ENCODE measurements around the gene SLC6A13.

SLC6A13 gene

GRCh38 chr12:229441-230191 is 33.0 kb downstream of the SLC6A13 start:
- Histone ChIP-seq H3K27me3 (replicated peaks) (peaks cover 28% of the 10 kb centered on the region), H3K27ac (no peak overlapping the region), H3K36me3 (replicated peaks) (no peaks in the 10 kb centered on the region), H3K4me3 (ENCODE audit: low read depth, low read length) (no peak overlapping the region)
- no peak for TF ChIP-seq CTCF (IDR thresholded peaks at IDR 0.05; ENCODE audit: low read depth, low read length, missing control alignments)
- no peak for DNase-seq
- in situ Hi-C loops (cut with HindIII; ENCODE audit: low pct_ligation_motif_present, low sequenced_read_pairs): no loop called here

- in situ Hi-C loops (cut with HindIII; ENCODE audit: low pct_ligation_motif_present, low sequenced_read_pairs): no loop called here
- Histone ChIP-seq H3K36me3 (replicated peaks) (no peaks in the 10 kb centered on the region), H3K4me3 (ENCODE audit: low read depth, low read length) (no peak overlapping the region), H3K27ac (no peak overlapping the region), H3K27me3 (replicated peaks) (peaks cover 28% of the 10 kb centered on the region)
- DNase-seq: no peak
- TF ChIP-seq CTCF (IDR thresholded peaks at IDR 0.05; ENCODE audit: low read depth, low read length, missing control alignments): no peak
Measured at GRCh38 chr12:228846-229200, 33.8 kb downstream of the SLC6A13 start.

GRCh38 chr12:227923-228845 is 34.5 kb downstream of the SLC6A13 start:
- no peak for DNase-seq
- no peaks in the 10 kb centered on the region for H3K36me3 ChIP-seq (replicated peaks)
- no peak overlapping the region for H3K4me3 ChIP-seq (ENCODE audit: low read depth, low read length)
- peaks cover 28% of the 10 kb centered on the region for H3K27me3 ChIP-seq (replicated peaks)
- TF ChIP-seq CTCF (IDR thresholded peaks at IDR 0.05; ENCODE audit: low read depth, low read length, missing control alignments): no peak
- no peak overlapping the region for H3K27ac ChIP-seq
- in situ Hi-C loops (cut with HindIII; ENCODE audit: low pct_ligation_motif_present, low sequenced_read_pairs): no loop called here

GRCh38 chr12:227286-227915 is 35.2 kb downstream of the SLC6A13 start:
- Histone ChIP-seq H3K27me3 (replicated peaks) (peaks cover 29% of the 10 kb centered on the region), H3K27ac (no peak overlapping the region), H3K4me3 (ENCODE audit: low read depth, low read length) (no peak overlapping the region), H3K36me3 (replicated peaks) (no peaks in the 10 kb centered on the region)
- in situ Hi-C loops (cut with HindIII; ENCODE audit: low pct_ligation_motif_present, low sequenced_read_pairs): no loop called here
- TF ChIP-seq CTCF (IDR thresholded peaks at IDR 0.05; ENCODE audit: low read depth, low read length, missing control alignments): no peak
- DNase-seq: no peak

- no peak for TF ChIP-seq CTCF (IDR thresholded peaks at IDR 0.05; ENCODE audit: low read depth, low read length, missing control alignments)
- no peak overlapping the region for H3K4me3 ChIP-seq (ENCODE audit: low read depth, low read length)
- DNase-seq: no peak
- peaks cover 31% of the 10 kb centered on the region for H3K27me3 ChIP-seq (replicated peaks)
- H3K36me3 ChIP-seq (replicated peaks): no peaks in the 10 kb centered on the region
- H3K27ac ChIP-seq: no peak overlapping the region
- in situ Hi-C loops (cut with HindIII; ENCODE audit: low pct_ligation_motif_present, low sequenced_read_pairs): no loop called here
Measured at GRCh38 chr12:226401-226800, 36.2 kb downstream of the SLC6A13 start.

Measured in brain microvascular endothelial cell (primary cell).